K562 (cell line): ENCODE data around the gene VPS4A. TPM values are rescaled to one million over a fixed set of nuclear protein-coding genes. Genes with fewer than 3 reads are reported as not detected.
A peak's percentile ranks its signal among the peaks of the same experiment; 100 is the strongest.

Experiments
- ATAC-seq: fragments of 200-7000 bp; cut with Tn5 transposase; 3 replicates; pipeline ENCODE4 v1.9.1; 2020; ENCODE audit warnings: moderate library complexity
- BruUV-seq: library from RNA; stranded (reverse); fragments of 400-500 nt; replicated peaks from 2 replicates; lab custom pipeline; 2021; lab: Mats Ljungman, UMichigan
- CTCF ChIA-PET: fragments of 300-600 bp; formaldehyde crosslinking; extraction: SDS; loops from one replicate; lab custom pipeline; 2021; ENCODE audit warnings: low intra/inter-chr PET ratio; lab: Yijun Ruan, JAX
- POLR2A ChIA-PET: fragments of 300-600, 350-650 bp; sonication (Branson Sonifier 250); formaldehyde crosslinking; extraction: SDS; loops from one replicate; lab custom pipeline; 2021; ENCODE audit warnings: antibody characterized with exemption, inconsistent platforms; lab: Yijun Ruan, JAX
- DNase-seq, 4 experiments: peaks; one replicate each; pipeline versions ENCODE4 v3.0.0 to v3.0.0-alpha.2; 2011 to 2018; ENCODE audit warnings: low spot score in 3 of 4, mixed read lengths in 3 of 4; ENCODE audit errors: extremely low read depth in 1 of 4
- FAIRE-seq: peaks from 2 replicates; lab custom pipeline; 2011; peaks lifted over from hg19 to GRCh38; lab: Jason Lieb, UNC
- H2AFZ ChIP-seq: 2 replicates; pipeline ENCODE4 v1.6.0; 2011; ENCODE audit warnings: low read depth, low read length, control low read depth, inconsistent platforms
- H3K27ac ChIP-seq: fragments of 200-600 bp; 3 replicates; pipeline ENCODE4 v1.8.0; 2011; ENCODE audit warnings: low read depth, mild to moderate bottlenecking, control low read depth, inconsistent platforms, low read length, moderate library complexity, mixed read lengths; ENCODE audit errors: extremely low read depth
- H3K27me3 ChIP-seq, 2 experiments: fragments of 300-600 bp in 1 of 2; 2 replicates in 1 of 2; 3 replicates in 1 of 2; pipeline versions ENCODE4 v1.6.0 to v1.8.0; 2011; ENCODE audit warnings: inconsistent platforms in 2 of 2, low read length in 2 of 2, mild to moderate bottlenecking in 1 of 2, mixed read lengths in 1 of 2, moderate library complexity in 1 of 2; ENCODE audit not compliant: control insufficient read depth in 2 of 2, insufficient read depth in 2 of 2
- H3K36me3 ChIP-seq: fragments of 300-600 bp; 3 replicates; pipeline ENCODE4 v1.8.0; 2011; ENCODE audit warnings: mild to moderate bottlenecking, low read length, inconsistent platforms; ENCODE audit not compliant: control insufficient read depth, insufficient read depth
- H3K4me1 ChIP-seq, 2 experiments: fragments of 200-600 bp in 1 of 2; replicated peaks in 1 of 2; 2 replicates in 1 of 2; 3 replicates in 1 of 2; pipeline versions ENCODE4 v1.5.1 to v1.8.0; 2011; ENCODE audit warnings: inconsistent platforms in 2 of 2, low read length in 2 of 2, mild to moderate bottlenecking in 1 of 2, mixed read lengths in 1 of 2, moderate library complexity in 1 of 2; ENCODE audit not compliant: control insufficient read depth in 2 of 2, insufficient read depth in 2 of 2
- H3K4me2 ChIP-seq: 2 replicates; pipeline ENCODE4 v1.6.1; 2011; ENCODE audit warnings: low read length, control low read depth, inconsistent platforms, mixed read lengths; ENCODE audit not compliant: insufficient read depth
- H3K4me3 ChIP-seq: fragments of 200-600 bp; sonication (generic), shearing (Covaris generic); 2 replicates; pipeline ENCODE4 v1.5.1; 2016; ENCODE audit warnings: control low read depth, inconsistent platforms
- H3K79me2 ChIP-seq: fragments of 200-600 bp; 3 replicates; pipeline ENCODE4 v1.8.0; 2011; ENCODE audit warnings: low read length, inconsistent platforms; ENCODE audit not compliant: control insufficient read depth, insufficient read depth
- H3K9ac ChIP-seq, 2 experiments: 2 replicates each; pipeline versions ENCODE4 v1.6.0 to v1.6.1; 2011; ENCODE audit warnings: low read depth in 2 of 2, low read length in 2 of 2, control low read depth in 1 of 2, inconsistent platforms in 1 of 2, mild to moderate bottlenecking in 1 of 2, mixed read lengths in 1 of 2; ENCODE audit not compliant: insufficient read depth in 1 of 2
- H3K9me1 ChIP-seq: one replicate; pipeline ENCODE4 v1.6.0; 2011; ENCODE audit warnings: inconsistent platforms, mild to moderate bottlenecking, low read length, moderate library complexity; ENCODE audit not compliant: control insufficient read depth, insufficient read depth
- H3K9me3 ChIP-seq: replicated peaks from 2 replicates; pipeline ENCODE4 v1.5.1; 2011; ENCODE audit warnings: low read depth, low read length, inconsistent platforms; ENCODE audit not compliant: control insufficient read depth, insufficient read depth
- H4K20me1 ChIP-seq: replicated peaks from 2 replicates; pipeline ENCODE4 v1.6.1; 2011; ENCODE audit warnings: low read length, inconsistent platforms, mixed read lengths; ENCODE audit not compliant: control insufficient read depth, insufficient read depth
- AFF1 ChIP-seq, 2 experiments: fragments of 450-650 bp; IDR thresholded peaks; 2 replicates each; pipeline ENCODE4 v1.6.1; 2018; ENCODE audit warnings: mild to moderate bottlenecking in 2 of 2, low read depth in 1 of 2; ENCODE audit not compliant: partially characterized antibody in 2 of 2
- KLF1 ChIP-seq: fragments of 450-650 bp; IDR thresholded peaks from 2 replicates; pipeline ENCODE4 v1.6.1; 2016; ENCODE audit warnings: missing genetic modification characterization, missing compliant biosample characterization
- NFE2 ChIP-seq: IDR thresholded peaks from 2 replicates; pipeline ENCODE4 v1.6.1; 2014; ENCODE audit warnings: antibody characterized with exemption, low read depth
- POLR2A ChIP-seq: fragments of 450-650 bp; conservative IDR thresholded peaks from 2 replicates; pipeline ENCODE4 v1.6.1; 2016
- SRSF1 ChIP-seq: fragments of 200-400 bp; formaldehyde crosslinking; IDR thresholded peaks from 2 replicates; pipeline ENCODE4 v1.6.1; 2017; ENCODE audit warnings: mild to moderate bottlenecking, low read depth, low read length, moderate library complexity
- WGBS: fragments of 100-300 bp; shearing (Covaris generic); methylation state at CpG from one replicate; pipeline ENCODE4 v1.1.6; 2016; ENCODE audit warnings: low coverage, mixed read lengths; ENCODE audit not compliant: insufficient coverage; ENCODE audit errors: missing lambda C conversion rate; 5-methylcytosine and 5-hydroxymethylcytosine counted together
- in situ Hi-C: fragments of 300-500 bp; cut with MboI; formaldehyde crosslinking; loops from 4 replicates; pipeline ENCODE4 v1.15.0; 2018; ENCODE audit warnings: inconsistent platforms, mixed read lengths
- intact Hi-C: fragments of 100-400 bp; cut with micrococcal nuclease; formaldehyde crosslinking; loops from 2 replicates; pipeline ENCODE4 v1.14.2; 2022
- polyA plus RNA-seq, 8 experiments: library from polyadenylated mRNA; depleted of rRNA in 4 of 8; stranded (reverse) in 5 of 8; unstranded in 3 of 8; fragments of >200 nt; fragmentation: Nextera tagmentation in 2 of 8; fragmentation: Illumina TruSeq in 1 of 8; extraction: Ambion mirVana in 2 of 8; extraction: Trizol in 1 of 8; gene quantifications; 2 replicates each; pipeline versions ENCODE4 v1.2.1 to v1.2.3, GENCODE V29; 2011 to 2014; ENCODE audit warnings: inconsistent platforms in 1 of 8, missing spikeins in 1 of 8
- total RNA-seq, 7 experiments: library from RNA; depleted of rRNA in 6 of 7; stranded (reverse); fragments of >200 nt in 6 of 7; fragmentation: Illumina TruSeq in 2 of 7; extraction: Trizol in 2 of 7; gene quantifications; 2 replicates each; pipeline versions ENCODE4 v1.2.1 to v1.2.3, GENCODE V29; 2011 to 2021; ENCODE audit warnings: low replicate concordance in 1 of 7

The VPS4A gene
- total and polyA plus RNA-seq, 9 of the 15 experiments (the other 6 are each of a cell fraction or from before 2014, with no cell fraction given): 7.6 to 45.4 (median 29.9) TPM

GRCh38 chr16:69345923-69346322 is 34.8 kb downstream of the VPS4A start:
- ATAC-seq (no peak), FAIRE-seq (no peak), DNase-seq (no peak)
- Histone ChIP-seq H3K9me1 (no peaks in the 10 kb centered on the region), H3K4me3 (no peak overlapping the region), H2AFZ (no peak overlapping the region), H3K9me3 (no peaks in the 10 kb centered on the region), H3K79me2 (peaks cover 15% of the 10 kb centered on the region), H3K27ac (no peak overlapping the region), H3K4me2 (no peak overlapping the region), H3K9ac (no peak overlapping the region), H3K4me1 (peaks cover 0 to 4% of the 10 kb centered on the region in 2 experiments; a peak in 2 of 5 replicates), H3K27me3 (no peaks in the 10 kb centered on the region), H4K20me1 (peaks cover 4% of the 10 kb centered on the region; the same call in 1 of the 2 replicates), H3K36me3 (peaks cover 42% of the 10 kb centered on the region)
- intact Hi-C loops: no loop called here
- TF ChIP-seq POLR2A (0 out of 2 replicates have a peak, but pooled peaks have one; percentile 12), AFF1 (IDR thresholded peaks at IDR 0.05; ENCODE audit: low read depth in 1 of 2, partially characterized antibody in 2 of 2) (no peak), NFE2 (no peak), KLF1 (tag) (no peak), SRSF1 (no peak)
- 69% methylated on average over 4 of the region's 4 CpGs for WGBS
- ChIA-PET CTCF (no interaction called here), POLR2A (interaction anchor here (1.4 kb wide), 1 partner anchor 16 kb away, joined by 3 read pairs; the partner anchor contains the start of gene PDF)
- BruUV-seq: no TSS peak
- in situ Hi-C loops: no loop called here
